Measurements from ENCODE around the gene GP9.
"Not testable (repeated sequence)": the region's sequence is repeated elsewhere in the genome, so short reads cannot be mapped to it uniquely, and the experiment has no call there.

The GP9 gene

GRCh38 chr3:129087904-129088303, 27.3 kb downstream of the GP9 start:
- H3K9ac ChIP-seq (ENCODE audit: low read length); H3K9me3 ChIP-seq (ENCODE audit: control insufficient read depth, low read depth, low read length); H3K4me1 ChIP-seq (ENCODE audit: control insufficient read depth, low read depth, low read length); H3K36me3 ChIP-seq (ENCODE audit: control insufficient read depth, low read depth, low read length); H3K27ac ChIP-seq (ENCODE audit: low read length); H3K27me3 ChIP-seq (ENCODE audit: control insufficient read depth, insufficient read depth, low read length); H3K4me3 ChIP-seq (ENCODE audit: low read length): not testable (repeated sequence)

DNA sequence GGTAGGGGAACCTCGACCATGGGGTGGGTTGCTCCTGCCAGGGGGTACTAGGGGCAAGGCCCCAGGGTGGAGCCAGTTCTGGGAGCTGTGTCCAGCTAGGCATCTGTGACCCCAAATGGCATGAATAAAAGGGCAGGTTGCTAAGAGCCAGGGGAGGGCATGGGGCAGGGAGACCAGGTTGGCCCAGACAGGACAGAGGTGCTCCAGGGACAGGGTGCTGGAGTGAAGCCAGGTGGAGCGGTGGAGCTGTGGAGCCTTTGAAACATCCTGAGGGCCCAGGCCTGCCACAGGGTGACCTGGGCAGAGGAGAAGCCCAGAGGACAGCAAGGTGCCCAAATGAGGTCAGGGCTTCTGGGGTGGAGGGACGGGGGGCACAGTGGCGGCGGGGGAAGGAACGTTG, 27.7 kb downstream of the GP9 start:
- H3K4me1 ChIP-seq (ENCODE audit: control insufficient read depth, low read depth, low read length); H3K9ac ChIP-seq (ENCODE audit: low read length); H3K9me3 ChIP-seq (ENCODE audit: control insufficient read depth, low read depth, low read length); H3K27me3 ChIP-seq (ENCODE audit: control insufficient read depth, insufficient read depth, low read length); H3K4me3 ChIP-seq (ENCODE audit: low read length); H3K36me3 ChIP-seq (ENCODE audit: control insufficient read depth, low read depth, low read length); H3K27ac ChIP-seq (ENCODE audit: low read length): not testable (repeated sequence)

DNA sequence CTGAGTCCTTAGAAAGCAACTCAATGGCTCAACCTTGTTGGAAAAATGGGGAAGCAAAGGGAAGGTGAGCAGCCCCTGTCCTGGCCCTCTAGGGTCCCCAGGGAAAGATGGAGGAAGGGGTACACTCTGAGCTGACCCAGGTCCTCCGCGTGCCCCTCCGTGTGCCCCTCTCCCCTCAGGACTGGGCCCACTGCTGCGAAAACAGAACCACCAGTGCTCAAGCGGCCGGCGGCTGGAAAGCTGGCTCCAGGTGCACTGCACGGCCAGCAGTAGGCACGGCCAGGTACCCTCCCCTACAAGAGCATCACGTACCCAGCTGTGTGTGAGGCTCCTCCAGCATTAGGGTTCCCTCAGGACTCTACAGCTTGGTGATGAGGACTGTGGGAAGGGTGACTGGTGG, 34.7 kb downstream of the GP9 start:
- H3K4me1 ChIP-seq (ENCODE audit: control insufficient read depth, low read depth, low read length) = no peaks in the 10 kb centered on the region
- no peaks in the 10 kb centered on the region for H3K27me3 ChIP-seq (ENCODE audit: control insufficient read depth, insufficient read depth, low read length)
- H3K36me3 ChIP-seq (ENCODE audit: control insufficient read depth, low read depth, low read length) = peaks cover 7% of the 10 kb centered on the region

GRCh38 chr3:129100274-129100673, 39.7 kb downstream of the GP9 start:
- Histone ChIP-seq H3K27me3 (ENCODE audit: control insufficient read depth, insufficient read depth, low read length) (no peaks in the 10 kb centered on the region), H3K36me3 (ENCODE audit: control insufficient read depth, low read depth, low read length) (no peaks in the 10 kb centered on the region), H3K4me3 (ENCODE audit: low read length) (no peak overlapping the region), H3K27ac (ENCODE audit: low read length) (no peak overlapping the region), H3K9me3 (ENCODE audit: control insufficient read depth, low read depth, low read length) (no peaks in the 10 kb centered on the region), H3K4me1 (ENCODE audit: control insufficient read depth, low read depth, low read length) (no peaks in the 10 kb centered on the region), H3K9ac (ENCODE audit: low read length) (no peak overlapping the region)

More for the DNA sequence above, 34.7 kb downstream of the GP9 start:
- no peak overlapping the region for H3K4me3 ChIP-seq (ENCODE audit: low read length)
- no peak overlapping the region for H3K9ac ChIP-seq (ENCODE audit: low read length)
- no peaks in the 10 kb centered on the region for H3K9me3 ChIP-seq (ENCODE audit: control insufficient read depth, low read depth, low read length)
- H3K27ac ChIP-seq (ENCODE audit: low read length) = no peak overlapping the region

GRCh38 chr3:129101370-129102138, 41.0 kb downstream of the GP9 start:
- no peaks in the 10 kb centered on the region for H3K36me3 ChIP-seq (ENCODE audit: control insufficient read depth, low read depth, low read length)
- H3K27me3 ChIP-seq (ENCODE audit: control insufficient read depth, insufficient read depth, low read length) = no peaks in the 10 kb centered on the region
- no peaks in the 10 kb centered on the region for H3K9me3 ChIP-seq (ENCODE audit: control insufficient read depth, low read depth, low read length)
- no peak overlapping the region for H3K4me3 ChIP-seq (ENCODE audit: low read length)
- H3K9ac ChIP-seq (ENCODE audit: low read length) = no peak overlapping the region
- no peaks in the 10 kb centered on the region for H3K4me1 ChIP-seq (ENCODE audit: control insufficient read depth, low read depth, low read length)
- H3K27ac ChIP-seq (ENCODE audit: low read length) = no peak overlapping the region

- Histone ChIP-seq H3K27ac (ENCODE audit: low read length) (no peak overlapping the region), H3K4me1 (ENCODE audit: control insufficient read depth, low read depth, low read length) (no peaks in the 10 kb centered on the region)
Measured at GRCh38 chr3:129103296-129103695, 42.7 kb downstream of the GP9 start.

DNA sequence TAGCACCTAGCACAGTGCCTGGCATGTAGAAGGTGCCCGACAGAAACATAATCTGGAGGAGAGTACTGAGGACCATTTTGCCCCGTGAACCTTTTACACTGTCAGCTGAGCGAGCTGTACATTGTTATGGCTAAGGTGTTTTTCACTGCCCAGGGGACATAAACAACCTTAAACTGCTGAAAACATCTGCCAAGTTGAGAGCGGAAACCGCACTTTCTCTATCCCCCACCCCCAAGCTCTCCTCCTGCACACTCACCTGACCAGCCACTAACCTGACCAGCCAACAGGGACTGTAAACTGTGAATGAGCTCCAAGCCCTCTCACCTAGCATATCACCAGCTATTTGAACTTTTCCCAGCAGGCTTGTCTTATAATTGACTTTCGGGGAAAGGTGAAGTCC, 43.5 kb downstream of the GP9 start:
- H3K36me3 ChIP-seq (ENCODE audit: control insufficient read depth, low read depth, low read length) = no peaks in the 10 kb centered on the region
- H3K9ac ChIP-seq (ENCODE audit: low read length) = no peak overlapping the region
- H3K27ac ChIP-seq (ENCODE audit: low read length) = no peak overlapping the region
- no peak overlapping the region for H3K4me3 ChIP-seq (ENCODE audit: low read length)
- no peaks in the 10 kb centered on the region for H3K27me3 ChIP-seq (ENCODE audit: control insufficient read depth, insufficient read depth, low read length)
- H3K4me1 ChIP-seq (ENCODE audit: control insufficient read depth, low read depth, low read length) = no peaks in the 10 kb centered on the region
- no peaks in the 10 kb centered on the region for H3K9me3 ChIP-seq (ENCODE audit: control insufficient read depth, low read depth, low read length)

More at GRCh38 chr3:129103296-129103695, 42.7 kb downstream of the GP9 start:
- H3K9me3 ChIP-seq (ENCODE audit: control insufficient read depth, low read depth, low read length) = no peaks in the 10 kb centered on the region
- no peaks in the 10 kb centered on the region for H3K27me3 ChIP-seq (ENCODE audit: control insufficient read depth, insufficient read depth, low read length)
- H3K4me3 ChIP-seq (ENCODE audit: low read length) = no peak overlapping the region
- no peak overlapping the region for H3K9ac ChIP-seq (ENCODE audit: low read length)
- no peaks in the 10 kb centered on the region for H3K36me3 ChIP-seq (ENCODE audit: control insufficient read depth, low read depth, low read length)

DNA sequence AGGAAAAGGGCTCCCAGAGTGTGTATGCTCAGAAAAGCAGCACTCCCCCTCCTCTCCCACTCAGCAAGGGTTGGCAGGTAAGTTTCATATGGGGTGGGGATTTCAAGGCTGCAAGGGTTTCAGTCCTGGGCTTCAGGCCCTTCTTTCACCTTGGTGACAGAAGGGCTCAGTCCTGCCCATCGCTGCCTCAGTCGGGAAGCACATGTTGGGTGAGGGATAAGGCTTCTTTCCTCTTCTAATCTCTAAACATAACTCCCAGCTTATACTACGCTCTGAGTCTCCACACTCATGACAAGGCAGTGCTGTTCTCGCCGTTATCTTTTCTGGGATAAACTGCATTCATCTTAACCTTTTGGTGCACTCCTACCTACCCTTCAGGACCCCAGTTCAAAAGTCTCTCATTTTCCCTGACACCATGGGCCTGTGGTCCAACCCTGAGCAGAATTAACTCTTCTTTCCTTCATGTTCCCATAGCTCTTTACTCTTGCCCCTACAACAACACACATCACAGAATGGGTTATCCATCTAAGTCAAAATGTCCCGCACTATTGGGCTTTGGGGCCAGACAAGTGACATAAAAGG, 44.0 kb downstream of the GP9 start:
- Histone ChIP-seq H3K4me3 (ENCODE audit: low read length) (no peak overlapping the region), H3K27me3 (ENCODE audit: control insufficient read depth, insufficient read depth, low read length) (no peaks in the 10 kb centered on the region), H3K36me3 (ENCODE audit: control insufficient read depth, low read depth, low read length) (no peaks in the 10 kb centered on the region), H3K9ac (ENCODE audit: low read length) (no peak overlapping the region), H3K4me1 (ENCODE audit: control insufficient read depth, low read depth, low read length) (no peaks in the 10 kb centered on the region), H3K9me3 (ENCODE audit: control insufficient read depth, low read depth, low read length) (no peaks in the 10 kb centered on the region), H3K27ac (ENCODE audit: low read length) (no peak overlapping the region)

DNA sequence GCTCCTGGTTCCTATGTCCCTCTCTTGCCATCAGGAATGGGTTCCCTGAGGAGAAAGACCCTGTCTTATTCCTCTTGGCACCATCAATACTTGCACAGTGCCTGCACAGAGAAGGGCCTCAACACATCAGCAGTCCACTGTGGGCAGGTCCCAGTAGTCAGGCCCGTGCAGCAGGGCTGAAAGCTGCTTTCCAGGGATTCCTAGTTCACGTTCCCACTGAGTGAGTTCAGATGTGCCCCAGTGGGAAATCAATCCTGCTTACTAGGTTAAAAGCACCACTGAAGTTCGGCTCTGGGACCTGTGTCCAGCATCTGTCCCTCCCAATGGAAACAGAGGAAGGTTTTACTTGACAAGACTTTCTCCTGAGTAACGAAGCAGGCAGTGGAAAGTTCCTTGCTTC, 45.3 kb downstream of the GP9 start:
- H3K27me3 ChIP-seq (ENCODE audit: control insufficient read depth, insufficient read depth, low read length) = no peaks in the 10 kb centered on the region
- H3K27ac ChIP-seq (ENCODE audit: low read length) = no peak overlapping the region
- H3K9ac ChIP-seq (ENCODE audit: low read length) = no peak overlapping the region
- H3K36me3 ChIP-seq (ENCODE audit: control insufficient read depth, low read depth, low read length) = no peaks in the 10 kb centered on the region
- H3K4me1 ChIP-seq (ENCODE audit: control insufficient read depth, low read depth, low read length) = no peaks in the 10 kb centered on the region
- no peaks in the 10 kb centered on the region for H3K9me3 ChIP-seq (ENCODE audit: control insufficient read depth, low read depth, low read length)
- no peak overlapping the region for H3K4me3 ChIP-seq (ENCODE audit: low read length)

- no peak overlapping the region for H3K4me3 ChIP-seq (ENCODE audit: low read length)
- no peaks in the 10 kb centered on the region for H3K4me1 ChIP-seq (ENCODE audit: control insufficient read depth, low read depth, low read length)
- no peaks in the 10 kb centered on the region for H3K36me3 ChIP-seq (ENCODE audit: control insufficient read depth, low read depth, low read length)
- H3K27me3 ChIP-seq (ENCODE audit: control insufficient read depth, insufficient read depth, low read length) = no peaks in the 10 kb centered on the region
- no peaks in the 10 kb centered on the region for H3K9me3 ChIP-seq (ENCODE audit: control insufficient read depth, low read depth, low read length)
- H3K27ac ChIP-seq (ENCODE audit: low read length) = no peak overlapping the region
- H3K9ac ChIP-seq (ENCODE audit: low read length) = no peak overlapping the region
Measured at GRCh38 chr3:129106320-129106719, 45.7 kb downstream of the GP9 start.

DNA sequence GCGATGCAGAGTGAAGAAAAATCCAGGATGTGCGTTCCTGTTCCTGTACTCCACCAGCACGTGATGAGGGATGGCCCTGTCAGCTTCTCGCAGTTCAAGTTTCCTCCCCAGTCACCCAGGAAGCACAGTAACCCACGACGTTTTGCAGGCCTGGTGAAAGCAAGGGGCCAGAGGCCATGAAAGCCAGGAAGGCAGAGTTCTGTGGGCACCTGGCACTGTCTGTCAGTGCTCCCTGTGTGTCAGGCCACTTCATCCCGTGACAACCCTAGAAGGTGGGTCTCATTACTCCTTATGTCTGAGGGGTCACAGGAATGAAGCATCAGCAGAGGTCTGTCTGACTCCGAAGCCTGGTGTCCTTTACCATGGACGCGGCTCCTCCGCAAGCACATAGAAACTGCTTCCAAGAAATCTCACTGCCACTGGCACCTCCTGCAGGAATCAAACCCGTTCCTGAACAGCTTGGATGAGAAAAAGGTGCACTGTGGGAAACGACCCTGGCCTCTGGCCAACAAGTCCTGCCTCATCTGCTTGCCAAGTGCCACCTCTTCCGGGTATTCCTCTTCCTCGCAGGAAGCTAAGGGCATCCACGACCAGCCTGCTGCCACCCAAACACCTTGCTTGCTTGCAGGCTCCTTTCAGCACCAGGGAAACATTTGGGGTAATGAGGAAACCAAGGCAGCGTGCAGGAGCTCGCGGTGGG, 46.4 kb downstream of the GP9 start:
- Histone ChIP-seq H3K36me3 (ENCODE audit: control insufficient read depth, low read depth, low read length) (no peaks in the 10 kb centered on the region), H3K27me3 (ENCODE audit: control insufficient read depth, insufficient read depth, low read length) (no peaks in the 10 kb centered on the region), H3K9me3 (ENCODE audit: control insufficient read depth, low read depth, low read length) (no peaks in the 10 kb centered on the region), H3K4me3 (ENCODE audit: low read length) (no peak overlapping the region), H3K9ac (ENCODE audit: low read length) (no peak overlapping the region), H3K27ac (ENCODE audit: low read length) (no peak overlapping the region), H3K4me1 (ENCODE audit: control insufficient read depth, low read depth, low read length) (no peaks in the 10 kb centered on the region)

DNA sequence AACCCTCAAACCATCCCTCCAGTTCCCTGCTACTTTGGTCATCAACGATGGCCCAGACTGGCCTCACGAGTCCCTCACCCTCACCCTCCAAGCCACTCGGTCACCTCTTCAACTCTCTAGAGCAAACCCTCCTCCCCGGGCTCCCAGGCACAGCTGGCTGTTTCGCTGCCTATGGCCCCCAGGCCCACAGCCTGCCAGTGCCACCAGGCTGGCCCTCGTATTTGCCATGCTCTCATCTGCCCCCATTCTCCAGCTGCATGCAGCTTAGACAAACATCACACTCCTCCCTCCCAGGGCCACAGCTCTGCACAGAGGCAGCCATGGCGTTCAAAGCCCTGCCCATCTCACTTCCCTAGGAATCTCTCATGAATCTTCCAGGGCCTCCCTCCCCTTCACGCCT, 47.2 kb downstream of the GP9 start:
- Histone ChIP-seq H3K27ac (ENCODE audit: low read length) (no peak overlapping the region), H3K36me3 (ENCODE audit: control insufficient read depth, low read depth, low read length) (no peaks in the 10 kb centered on the region), H3K27me3 (ENCODE audit: control insufficient read depth, insufficient read depth, low read length) (no peaks in the 10 kb centered on the region), H3K9me3 (ENCODE audit: control insufficient read depth, low read depth, low read length) (no peaks in the 10 kb centered on the region), H3K9ac (ENCODE audit: low read length) (no peak overlapping the region), H3K4me1 (ENCODE audit: control insufficient read depth, low read depth, low read length) (no peaks in the 10 kb centered on the region), H3K4me3 (ENCODE audit: low read length) (no peak overlapping the region)

All from iPS-18a (cell line).